GM19025 (cell line): Measurements from ENCODE around the gene MEPE.

ENCODE experiments used
- ATAC-seq: cut with Tn5 transposase; IDR thresholded peaks from one replicate; pipeline ENCODE4 v1.9.1; 2021; ENCODE audit warnings: mild to moderate bottlenecking, low read depth, moderate library complexity; ENCODE audit not compliant: unreplicated experiment

MEPE gene

GRCh38 chr4:87832669-87833068 is at the start of gene MEPE:
MEPE (plus strand) TSS chr4:87832969; CDS start chr4:87834715, 1,746 bp downstream.
- ATAC-seq: no peak

- no peak for ATAC-seq
Measured at GRCh38 chr4:87783781-87784180, 49.0 kb upstream of the MEPE start.

GRCh38 chr4:87785731-87786509 is 46.8 kb upstream of the MEPE start:
- ATAC-seq: no peak

GRCh38 chr4:87799301-87800113 is 33.3 kb upstream of the MEPE start, which contains the start of gene IBSP:
IBSP (plus strand) TSS chr4:87799554; CDS start chr4:87802362, 2,808 bp downstream.
- ATAC-seq: no peak

GRCh38 chr4:87802858-87803257 is 29.9 kb upstream of the MEPE start:
- ATAC-seq: no peak

GRCh38 chr4:87803421-87803820 is 29.3 kb upstream of the MEPE start:
- ATAC-seq: no peak

- ATAC-seq: no peak
Measured at GRCh38 chr4:87804871-87805270, 27.9 kb upstream of the MEPE start.

- no peak for ATAC-seq
Measured at GRCh38 chr4:87805971-87806370, 26.8 kb upstream of the MEPE start.

GRCh38 chr4:87806520-87806919 is 26.2 kb upstream of the MEPE start:
- ATAC-seq: no peak

- no peak for ATAC-seq
Measured at GRCh38 chr4:87807402-87807801, 25.4 kb upstream of the MEPE start.

GRCh38 chr4:87811977-87812376 is 20.8 kb upstream of the MEPE start:
- no peak for ATAC-seq

GRCh38 chr4:87819281-87819919 is 13.4 kb upstream of the MEPE start:
- ATAC-seq: no peak

GRCh38 chr4:87823200-87823599 is 9.6 kb upstream of the MEPE start:
- ATAC-seq: no peak

GRCh38 chr4:87823724-87824123 is 9.0 kb upstream of the MEPE start:
- ATAC-seq: no peak

GRCh38 chr4:87824352-87824751 is 8.4 kb upstream of the MEPE start:
- ATAC-seq: no peak

- no peak for ATAC-seq
Measured at GRCh38 chr4:87834401-87834800, 1.6 kb downstream of the MEPE start.

- ATAC-seq: no peak
Measured at GRCh38 chr4:87835197-87835596, 2.4 kb downstream of the MEPE start.

- ATAC-seq: no peak
Measured at GRCh38 chr4:87835743-87836142, 3.0 kb downstream of the MEPE start.

- ATAC-seq: no peak
Measured at GRCh38 chr4:87838205-87838604, 5.4 kb downstream of the MEPE start.

GRCh38 chr4:87838890-87839591 is 6.3 kb downstream of the MEPE start:
- no peak for ATAC-seq

- no peak for ATAC-seq
Measured at GRCh38 chr4:87839592-87839946, 6.8 kb downstream of the MEPE start.
